HEK293 (cell line): ENCODE data around the gene PLEKHA5.

Source experiments
- YY1 ChIP-seq: fragments of 450-650 bp; formaldehyde crosslinking; IDR thresholded peaks from 2 replicates; pipeline ENCODE4 v1.5.1; 2018; ENCODE audit warnings: missing biosample characterization, missing genetic modification characterization
- ZNF114 ChIP-seq: fragments of 450-650 bp; formaldehyde crosslinking; IDR thresholded peaks from 2 replicates; pipeline ENCODE4 v1.5.0; 2017; ENCODE audit warnings: missing biosample characterization, missing genetic modification characterization
- ZNF23 ChIP-seq: fragments of 450-650 bp; formaldehyde crosslinking; IDR thresholded peaks from 2 replicates; pipeline ENCODE4 v1.5.1; 2016; ENCODE audit warnings: missing biosample characterization, missing genetic modification characterization, borderline replicate concordance
- ZNF416 ChIP-seq: fragments of 450-650 bp; formaldehyde crosslinking; IDR thresholded peaks from 2 replicates; pipeline ENCODE4 v1.5.1; 2016; ENCODE audit warnings: missing biosample characterization, missing genetic modification characterization
- ZSCAN23 ChIP-seq: fragments of 450-650 bp; formaldehyde crosslinking; IDR thresholded peaks from 2 replicates; pipeline ENCODE4 v1.5.1; 2016; ENCODE audit warnings: missing biosample characterization, missing genetic modification characterization
- TF ChIP-seq, protein P1 (sequence below): fragments of 450-650 bp; formaldehyde crosslinking; IDR thresholded peaks from 2 replicates; pipeline ENCODE4 v1.5.1; 2016; ENCODE audit warnings: missing biosample characterization, missing genetic modification characterization
- TF ChIP-seq, protein P2 (sequence below): fragments of 450-650 bp; formaldehyde crosslinking; optimal IDR thresholded peaks from 2 replicates; pipeline ENCODE3; 2016; ENCODE audit warnings: missing biosample characterization, mild to moderate bottlenecking, missing genetic modification characterization

GRCh38 chr12:19203539-19204506 is 74.3 kb downstream of the PLEKHA5 start:
- no peak for TF ChIP-seq ZNF114 (tag by site-specific recombination)
- TF ChIP-seq, protein P1, sequence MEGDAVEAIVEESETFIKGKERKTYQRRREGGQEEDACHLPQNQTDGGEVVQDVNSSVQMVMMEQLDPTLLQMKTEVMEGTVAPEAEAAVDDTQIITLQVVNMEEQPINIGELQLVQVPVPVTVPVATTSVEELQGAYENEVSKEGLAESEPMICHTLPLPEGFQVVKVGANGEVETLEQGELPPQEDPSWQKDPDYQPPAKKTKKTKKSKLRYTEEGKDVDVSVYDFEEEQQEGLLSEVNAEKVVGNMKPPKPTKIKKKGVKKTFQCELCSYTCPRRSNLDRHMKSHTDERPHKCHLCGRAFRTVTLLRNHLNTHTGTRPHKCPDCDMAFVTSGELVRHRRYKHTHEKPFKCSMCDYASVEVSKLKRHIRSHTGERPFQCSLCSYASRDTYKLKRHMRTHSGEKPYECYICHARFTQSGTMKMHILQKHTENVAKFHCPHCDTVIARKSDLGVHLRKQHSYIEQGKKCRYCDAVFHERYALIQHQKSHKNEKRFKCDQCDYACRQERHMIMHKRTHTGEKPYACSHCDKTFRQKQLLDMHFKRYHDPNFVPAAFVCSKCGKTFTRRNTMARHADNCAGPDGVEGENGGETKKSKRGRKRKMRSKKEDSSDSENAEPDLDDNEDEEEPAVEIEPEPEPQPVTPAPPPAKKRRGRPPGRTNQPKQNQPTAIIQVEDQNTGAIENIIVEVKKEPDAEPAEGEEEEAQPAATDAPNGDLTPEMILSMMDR (tag by site-specific recombination) = no peak
- TF ChIP-seq YY1 (tag by site-specific recombination) = no peak
- TF ChIP-seq ZNF416 (tag by site-specific recombination) = no peak
- TF ChIP-seq, protein P2, sequence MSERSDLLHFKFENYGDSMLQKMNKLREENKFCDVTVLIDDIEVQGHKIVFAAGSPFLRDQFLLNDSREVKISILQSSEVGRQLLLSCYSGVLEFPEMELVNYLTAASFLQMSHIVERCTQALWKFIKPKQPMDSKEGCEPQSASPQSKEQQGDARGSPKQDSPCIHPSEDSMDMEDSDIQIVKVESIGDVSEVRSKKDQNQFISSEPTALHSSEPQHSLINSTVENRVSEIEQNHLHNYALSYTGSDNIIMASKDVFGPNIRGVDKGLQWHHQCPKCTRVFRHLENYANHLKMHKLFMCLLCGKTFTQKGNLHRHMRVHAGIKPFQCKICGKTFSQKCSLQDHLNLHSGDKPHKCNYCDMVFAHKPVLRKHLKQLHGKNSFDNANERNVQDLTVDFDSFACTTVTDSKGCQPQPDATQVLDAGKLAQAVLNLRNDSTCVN (tag by site-specific recombination) = no peak
- no peak for TF ChIP-seq ZSCAN23 (tag by site-specific recombination)
- no peak for TF ChIP-seq ZNF23 (tag by site-specific recombination)
